ENCODE data around the gene PRICKLE4.
"Not testable (repeated sequence)": the region's sequence is repeated elsewhere in the genome, so short reads cannot be mapped to it uniquely, and the experiment has no call there.

The PRICKLE4 gene

DNA sequence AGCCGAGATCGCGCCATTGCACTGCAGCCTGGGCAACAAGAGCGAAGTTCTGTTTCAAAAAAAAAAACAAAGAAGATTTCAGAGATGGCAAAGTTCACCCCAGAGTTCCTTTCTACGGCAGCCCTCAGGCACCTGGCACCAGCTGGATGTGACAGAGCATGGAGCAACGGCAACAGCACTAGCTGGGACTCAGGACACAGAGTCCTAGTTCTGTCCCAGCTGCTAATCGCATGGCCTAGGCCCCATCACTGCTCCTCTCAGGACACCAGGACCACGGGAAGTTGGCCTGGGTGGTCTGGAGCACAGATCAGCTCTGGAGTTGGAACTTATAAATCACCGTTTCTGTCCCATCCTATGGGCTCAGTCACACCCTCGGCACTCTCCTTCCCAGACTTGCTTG is 34.5 kb upstream of the PRICKLE4 start:
- no peak for DNase-seq

DNA sequence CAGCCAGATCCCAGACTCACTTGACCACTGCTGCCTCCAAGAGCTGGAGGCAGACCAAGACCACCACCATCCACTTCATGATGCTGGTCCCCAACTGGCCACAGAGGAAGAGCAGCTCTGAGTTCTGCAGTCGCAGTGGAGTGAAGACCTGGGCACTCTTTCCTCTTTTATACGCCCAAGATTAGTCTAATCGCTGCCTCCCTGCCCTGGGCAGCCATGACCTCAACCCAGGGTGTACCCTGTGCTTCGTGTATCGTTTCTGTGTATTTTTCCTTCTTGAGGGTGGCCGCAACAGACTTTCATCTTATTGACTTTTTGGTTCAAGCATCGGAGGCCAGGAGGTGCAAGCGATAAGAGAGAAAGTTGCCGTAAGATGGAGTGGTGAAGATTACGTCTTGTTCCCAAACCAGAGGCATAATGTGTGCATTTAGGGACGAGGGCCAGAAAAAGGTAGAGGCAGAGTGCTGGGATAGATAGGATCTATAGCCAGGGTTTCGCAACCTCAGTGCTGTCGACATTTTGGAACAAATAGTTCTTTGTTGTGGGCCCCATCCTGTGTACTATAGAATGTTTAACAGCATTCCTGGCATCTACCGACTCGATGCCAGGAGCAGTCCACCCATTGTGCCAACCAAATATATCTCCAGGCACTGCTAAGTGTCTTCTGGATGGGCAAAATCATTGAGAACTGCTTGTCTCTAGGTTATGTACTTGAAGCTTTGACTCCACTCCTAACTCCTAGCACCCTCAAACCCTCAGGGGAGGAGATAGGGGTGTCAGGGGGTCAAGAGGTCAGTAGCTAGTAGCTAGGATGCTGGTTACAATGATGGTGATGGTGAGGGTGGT is 33.1 kb upstream of the PRICKLE4 start, which contains the start of gene PGC:
PGC (minus strand) TSS at position 142 of the 846 bp plus-strand sequence; CDS start at position 79, 63 bp downstream.
- DNase-seq, result no peak

- no peak for DNase-seq
Observed at GRCh38 chr6:41748102-41748477, 32.5 kb upstream of the PRICKLE4 start.

- DNase-seq, result no peak
Observed at GRCh38 chr6:41748542-41748941, 32.0 kb upstream of the PRICKLE4 start.

- DNase-seq, result no peak
Observed at GRCh38 chr6:41750374-41750773, 30.2 kb upstream of the PRICKLE4 start.

DNA sequence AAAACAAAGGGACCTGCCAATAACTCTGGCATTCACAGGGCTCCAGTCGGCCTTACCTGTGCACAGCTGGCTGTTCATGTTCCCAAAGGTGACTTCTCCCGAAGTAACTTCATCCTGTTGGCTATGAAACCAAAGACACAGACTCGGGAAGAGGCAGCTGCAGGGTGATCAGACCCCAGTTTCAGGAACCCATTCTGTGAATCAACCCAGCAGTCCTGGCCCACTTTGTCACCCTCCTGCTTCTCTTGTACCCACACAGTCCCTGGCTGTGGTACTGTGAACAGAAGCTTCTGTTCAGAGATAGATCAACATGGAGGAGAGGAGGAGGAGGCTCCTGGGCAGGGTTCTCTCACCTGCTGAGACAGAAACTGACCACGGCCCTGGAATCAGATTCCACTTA is 24.7 kb upstream of the PRICKLE4 start:
- DNase-seq, result no peak

DNA sequence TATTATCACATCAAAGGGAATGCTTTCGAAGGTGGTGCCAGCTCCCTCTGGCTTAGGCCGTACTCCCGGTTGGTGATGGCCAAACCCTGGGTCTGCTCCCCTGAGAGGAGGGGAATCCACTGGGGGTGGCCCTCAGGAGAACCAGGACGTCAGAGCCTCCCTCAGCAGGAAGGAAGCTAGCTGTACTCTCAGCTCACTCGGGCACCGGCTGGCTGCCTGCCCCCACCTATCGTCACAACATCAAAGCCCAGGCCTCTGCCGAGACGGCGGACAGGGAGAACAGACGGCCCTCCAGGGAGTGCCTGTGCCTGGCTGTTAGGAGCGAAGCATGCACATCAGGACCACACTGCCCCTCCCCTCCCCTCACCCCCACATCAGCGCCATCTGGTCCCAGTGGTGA is 24.2 kb upstream of the PRICKLE4 start:
- no peak for DNase-seq

- no peak for DNase-seq
Observed at GRCh38 chr6:41757271-41757670, 23.3 kb upstream of the PRICKLE4 start.

- no peak for DNase-seq
Observed at GRCh38 chr6:41757931-41758640, 22.5 kb upstream of the PRICKLE4 start.

DNA sequence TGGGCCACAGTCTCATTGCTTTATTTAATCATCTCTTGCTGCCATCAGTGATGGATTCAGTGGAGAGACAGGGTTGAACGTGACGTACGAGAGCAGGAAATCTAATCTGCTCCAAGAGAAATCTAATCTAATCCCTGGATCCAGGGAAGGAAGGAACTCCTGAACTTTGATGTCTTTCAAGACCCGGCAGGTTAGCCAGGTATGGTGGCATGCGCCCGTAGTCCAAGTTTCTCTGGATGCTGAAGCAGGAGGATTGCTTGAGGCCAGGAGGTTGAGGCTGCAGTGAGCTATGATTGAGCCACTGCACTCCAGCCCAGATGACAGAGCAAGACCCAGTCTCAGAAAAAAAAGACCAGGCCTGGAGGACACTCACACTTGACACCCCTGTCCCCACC is 21.9 kb upstream of the PRICKLE4 start:
- DNase-seq, result no peak

DNA sequence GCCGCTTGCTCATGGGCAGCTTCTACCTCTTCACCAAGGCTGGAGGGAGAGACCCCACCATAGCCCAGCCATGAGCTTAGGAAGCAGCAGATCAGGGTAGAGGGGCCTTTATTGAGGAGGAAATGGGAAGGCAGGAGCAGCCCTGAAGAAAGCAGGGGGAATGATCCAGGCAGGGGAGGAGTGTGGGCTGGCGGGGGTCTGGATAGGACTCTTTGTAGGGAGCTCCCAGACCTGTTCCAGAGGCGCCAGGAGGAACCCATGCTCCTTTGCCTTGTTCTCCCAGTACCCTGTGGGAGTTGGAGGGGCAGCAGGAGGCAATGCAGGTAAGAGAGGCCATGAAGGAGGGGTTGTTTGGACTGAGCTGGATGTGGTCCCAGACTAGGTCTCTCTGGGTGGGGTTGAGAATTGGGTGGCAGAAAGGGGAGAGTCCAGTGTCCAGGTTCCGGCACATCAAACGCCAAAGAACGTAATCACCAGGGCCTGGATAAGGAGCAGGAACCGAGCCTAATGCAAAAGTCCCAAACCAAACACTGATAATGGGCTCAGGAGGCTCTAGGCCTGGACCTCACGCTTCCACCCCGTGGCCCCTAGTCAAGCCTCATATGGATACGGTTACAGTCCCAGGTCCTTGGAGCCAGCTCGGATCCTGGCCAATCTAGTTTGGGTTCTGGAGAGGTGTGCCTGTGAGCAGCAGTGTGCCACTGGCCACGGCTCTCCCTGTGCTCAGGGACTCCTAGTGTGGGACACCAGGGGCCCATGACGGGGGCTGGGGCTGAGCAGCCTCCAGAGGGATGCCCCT is 21.3 kb upstream of the PRICKLE4 start:
- DNase-seq, result no peak

- DNase-seq, result no peak
Observed at GRCh38 chr6:41759905-41760579, 20.5 kb upstream of the PRICKLE4 start.

DNA sequence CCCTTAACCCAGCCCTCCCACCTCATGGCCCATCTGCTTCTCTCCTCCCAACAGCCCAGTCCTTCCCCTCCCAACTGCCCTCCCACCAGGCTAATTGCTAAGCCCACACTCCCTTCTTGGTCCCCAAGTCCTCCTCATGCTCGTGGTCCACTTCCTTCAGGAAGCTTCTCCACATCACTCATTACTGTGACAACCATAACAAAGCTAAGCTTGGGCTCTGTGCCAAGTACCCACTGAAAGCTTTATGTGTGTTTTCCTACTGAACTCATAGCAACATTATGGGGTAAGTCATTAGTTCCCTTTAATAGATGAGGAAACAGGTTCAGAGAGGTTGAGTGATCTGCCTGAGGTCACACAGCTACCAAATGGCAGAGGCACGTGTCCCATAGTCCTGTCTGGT is 17.1 kb upstream of the PRICKLE4 start:
- no peak for DNase-seq

GRCh38 chr6:41766043-41766664 is 14.4 kb upstream of the PRICKLE4 start:
- DNase-seq, result not testable (repeated sequence)

DNA sequence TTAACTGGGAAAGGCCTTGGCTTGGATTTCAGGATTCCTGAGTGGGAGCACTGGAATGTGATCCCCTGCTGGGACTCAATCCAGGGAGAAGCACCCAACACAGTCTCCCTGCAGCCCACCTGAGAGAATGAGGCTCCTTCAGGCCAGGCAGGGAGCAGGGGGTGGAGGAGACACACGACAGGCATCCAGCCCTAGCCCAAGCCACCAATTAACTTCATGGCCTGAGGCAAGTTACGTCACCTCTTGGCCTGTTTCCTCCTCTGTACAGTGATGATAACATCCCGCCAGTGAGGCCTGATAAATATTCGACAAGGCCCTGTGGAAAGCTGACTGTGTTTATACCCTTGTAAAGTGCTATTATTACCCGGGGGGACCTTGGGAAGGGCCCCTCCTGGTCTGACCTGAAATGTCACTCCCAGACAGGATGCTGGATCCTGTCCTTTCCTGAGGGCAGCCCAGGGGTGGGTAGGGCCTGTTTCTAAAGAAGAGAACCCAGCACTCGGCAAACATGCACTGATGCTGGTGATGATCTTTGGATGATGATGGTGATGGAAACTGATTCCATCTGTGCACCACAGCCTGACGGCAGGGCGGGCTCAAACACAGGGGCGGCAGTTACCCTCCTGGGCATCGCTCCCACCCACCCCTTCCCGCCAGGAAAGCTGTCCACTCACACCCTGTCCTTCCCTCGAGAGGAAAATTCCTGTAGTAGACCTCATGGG is 13.3 kb upstream of the PRICKLE4 start:
- no peak for DNase-seq

- no peak for DNase-seq
Observed at GRCh38 chr6:41768545-41769308, 11.9 kb upstream of the PRICKLE4 start.

GRCh38 chr6:41769376-41769775 is 11.2 kb upstream of the PRICKLE4 start:
- no peak for DNase-seq

DNA sequence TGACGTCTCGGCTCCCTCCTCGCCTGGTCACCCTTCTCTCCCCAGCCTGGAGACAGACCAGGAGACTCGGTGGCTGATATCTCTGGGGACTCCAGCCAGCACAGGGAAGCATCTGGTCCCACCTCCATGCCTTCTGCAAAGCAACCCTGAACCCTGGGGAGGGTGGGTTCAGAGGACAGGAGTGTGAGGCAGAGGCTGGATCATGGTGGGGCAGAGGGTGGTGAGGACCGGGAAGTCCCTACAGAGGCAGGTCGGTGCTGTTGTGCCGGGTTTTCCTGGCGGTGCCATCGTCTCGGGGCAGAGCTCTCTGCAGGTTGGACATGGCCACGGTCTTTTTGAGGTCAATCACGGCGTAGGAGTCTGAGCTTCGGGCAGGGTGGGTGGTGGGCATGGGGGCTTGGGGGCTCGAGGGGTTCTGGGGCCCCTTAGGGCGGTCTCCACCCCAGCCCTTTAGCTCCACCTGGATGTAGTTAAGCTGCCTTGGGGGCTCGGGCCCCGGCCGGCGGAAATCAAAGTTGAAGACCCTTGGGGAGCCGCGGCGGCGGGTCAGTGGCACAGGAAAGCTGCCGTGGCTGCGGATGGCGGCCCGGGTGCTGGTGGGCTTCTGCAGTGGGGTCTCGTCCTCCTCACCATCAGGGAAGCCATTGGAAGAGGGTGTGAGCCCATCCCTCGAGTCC is 10.1 kb upstream of the PRICKLE4 start:
- no peak for DNase-seq

GRCh38 chr6:41771058-41771983 is 9.3 kb upstream of the PRICKLE4 start:
- DNase-seq, result no peak

All from activated gamma-delta T cell (primary cell).